ENCODE data around the gene PLPPR3. TPM values are rescaled to one million over a fixed set of nuclear protein-coding genes. Genes with fewer than 3 reads are reported as not detected.

Gene PLPPR3
- total and polyA plus RNA-seq, 9 of the 15 experiments (the other 6 are each of a cell fraction or from before 2014, with no cell fraction given): 0.01 to 48.2 (median 8.6) TPM

- TF ChIP-seq XRCC5 (IDR thresholded peaks at IDR 0.05; ENCODE audit: low read depth, low read length) (0 out of 2 replicates have a peak, but pooled peaks have one; percentile 78), ZNF398 (CRISPR knock-in tag; IDR thresholded peaks at IDR 0.05) (no peak), FOXM1 (IDR thresholded peaks at IDR 0.05; ENCODE audit: low read depth) (no peak), FOXM1 (CRISPR knock-in tag; IDR thresholded peaks at IDR 0.05; ENCODE audit: low read depth) (0 out of 2 replicates have a peak, but pooled peaks have one; percentile 8), JUND (IDR thresholded peaks at IDR 0.05; ENCODE audit: borderline replicate concordance, low read depth, low read length) (no peak), JUND (tag; IDR thresholded peaks at IDR 0.05; ENCODE audit: borderline replicate concordance, low read depth, low read length) (peak; percentile 21; the same call in 1 of the 3 replicates), ELF4 (CRISPR knock-in tag; IDR thresholded peaks at IDR 0.05) (no peak), BHLHE40 (IDR thresholded peaks at IDR 0.05; ENCODE audit: low read length) (peak; percentile 88), POLR3G (IDR thresholded peaks at IDR 0.05; ENCODE audit: extremely low read depth, insufficient read length, insufficient replicate concordance) (no peak), ZNF592 (IDR thresholded peaks at IDR 0.05) (peak; percentile 88), NCOA6 (IDR thresholded peaks at IDR 0.05) (no peak; the same call in 1 of the 2 replicates), SRSF7 (optimal IDR thresholded peaks at IDR 0.05; ENCODE audit: low read depth, low read length) (no peak), PHF8 (IDR thresholded peaks at IDR 0.05; ENCODE audit: borderline replicate concordance, low read length) (peak; percentile 21; the same call in 1 of the 2 replicates), ZNF668 (CRISPR knock-in tag; IDR thresholded peaks at IDR 0.05) (0 out of 2 replicates have a peak, but pooled peaks have one; percentile 18), SAFB (IDR thresholded peaks at IDR 0.05; ENCODE audit: borderline replicate concordance, low read depth, low read length) (0 out of 2 replicates have a peak, but pooled peaks have one; percentile 19), RB1 (IDR thresholded peaks at IDR 0.05; ENCODE audit: low read depth) (peak; percentile 54; the same call in 1 of the 2 replicates), UBTF (IDR thresholded peaks at IDR 0.05; ENCODE audit: borderline replicate concordance in 1 of 2, low read depth in 2 of 2, low read length in 2 of 2) (0 out of 4 replicates have a peak, but pooled peaks of 1 of the 2 experiments have one; percentile 56), CCNT2 (IDR thresholded peaks at IDR 0.05; ENCODE audit: borderline replicate concordance, extremely low read depth, insufficient read length, low read depth, low read length) (peak; percentile 71)
Observed at GRCh38 chr19:861756-862580, 40.2 kb upstream of the PLPPR3 start (continued).

Data from K562 (cell line).